ENCODE data around the gene DEPDC1B.

- TF ChIP-seq TCF12 (IDR thresholded peaks at IDR 0.05; ENCODE audit: low read depth, low read length) = no peak
- TF ChIP-seq, protein P1, sequence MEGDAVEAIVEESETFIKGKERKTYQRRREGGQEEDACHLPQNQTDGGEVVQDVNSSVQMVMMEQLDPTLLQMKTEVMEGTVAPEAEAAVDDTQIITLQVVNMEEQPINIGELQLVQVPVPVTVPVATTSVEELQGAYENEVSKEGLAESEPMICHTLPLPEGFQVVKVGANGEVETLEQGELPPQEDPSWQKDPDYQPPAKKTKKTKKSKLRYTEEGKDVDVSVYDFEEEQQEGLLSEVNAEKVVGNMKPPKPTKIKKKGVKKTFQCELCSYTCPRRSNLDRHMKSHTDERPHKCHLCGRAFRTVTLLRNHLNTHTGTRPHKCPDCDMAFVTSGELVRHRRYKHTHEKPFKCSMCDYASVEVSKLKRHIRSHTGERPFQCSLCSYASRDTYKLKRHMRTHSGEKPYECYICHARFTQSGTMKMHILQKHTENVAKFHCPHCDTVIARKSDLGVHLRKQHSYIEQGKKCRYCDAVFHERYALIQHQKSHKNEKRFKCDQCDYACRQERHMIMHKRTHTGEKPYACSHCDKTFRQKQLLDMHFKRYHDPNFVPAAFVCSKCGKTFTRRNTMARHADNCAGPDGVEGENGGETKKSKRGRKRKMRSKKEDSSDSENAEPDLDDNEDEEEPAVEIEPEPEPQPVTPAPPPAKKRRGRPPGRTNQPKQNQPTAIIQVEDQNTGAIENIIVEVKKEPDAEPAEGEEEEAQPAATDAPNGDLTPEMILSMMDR (IDR thresholded peaks at IDR 0.05; ENCODE audit: control extremely low read depth in 1 of 3, insufficient read depth in 1 of 3, low read depth in 1 of 3, low read length in 3 of 3) = no peak
- no peak for TF ChIP-seq JUN (IDR thresholded peaks at IDR 0.05; ENCODE audit: low read depth, low read length)
- TF ChIP-seq CEBPB (IDR thresholded peaks at IDR 0.05; ENCODE audit: low read depth, low read length) = no peak
- TF ChIP-seq USF2 (IDR thresholded peaks at IDR 0.05; ENCODE audit: low read length) = no peak
- no peak for TF ChIP-seq RXRA (IDR thresholded peaks at IDR 0.05; ENCODE audit: insufficient read depth, low read depth, low read length)
- no peak for TF ChIP-seq SIN3A (conservative IDR thresholded peaks at IDR 0.05 in 1 of 2, IDR thresholded peaks at IDR 0.05 in 1 of 2; ENCODE audit: low read depth in 1 of 2, low read length in 2 of 2)
- TF ChIP-seq, protein P2, sequence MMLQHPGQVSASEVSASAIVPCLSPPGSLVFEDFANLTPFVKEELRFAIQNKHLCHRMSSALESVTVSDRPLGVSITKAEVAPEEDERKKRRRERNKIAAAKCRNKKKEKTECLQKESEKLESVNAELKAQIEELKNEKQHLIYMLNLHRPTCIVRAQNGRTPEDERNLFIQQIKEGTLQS (IDR thresholded peaks at IDR 0.05; ENCODE audit: insufficient read depth, low read depth, low read length) = no peak
- no peak for TF ChIP-seq CBX8 (IDR thresholded peaks at IDR 0.05; ENCODE audit: borderline replicate concordance, low read depth, low read length)
- TF ChIP-seq POU5F1 (IDR thresholded peaks at IDR 0.05; ENCODE audit: low read depth, low read length) = no peak
- TF ChIP-seq EZH2 (IDR thresholded peaks at IDR 0.05; ENCODE audit: low read depth, low read length, severe bottlenecking) = no peak
These were observed 5.2 kb upstream of the DEPDC1B start for GRCh38 chr5:60705144-60705543.

Data from H1 (cell line).